IMR-90 (cell line): ENCODE measurements around the gene TMC7. TPM values are rescaled to one million over a fixed set of nuclear protein-coding genes. Genes with fewer than 3 reads are reported as not detected.

ENCODE experiments used
- ATAC-seq: fragments of 200-7000 bp; cut with Tn5 transposase; 2 replicates; pipeline ENCODE4 v1.9.1; 2020; ENCODE audit warnings: low read depth, mild to moderate bottlenecking, moderate library complexity
- BruUV-seq: library from RNA; stranded (reverse); fragments of 400-500 nt; replicated peaks from 2 replicates; lab custom pipeline; 2021; lab: Mats Ljungman, UMichigan
- CTCF ChIA-PET: fragments of 300-600 bp; formaldehyde crosslinking; extraction: SDS; loops from one replicate; lab custom pipeline; 2021; ENCODE audit warnings: antibody characterized with exemption; lab: Yijun Ruan, JAX
- POLR2A ChIA-PET: fragments of 300-600 bp; sonication (Branson Sonifier 250); formaldehyde crosslinking; loops from one replicate; lab custom pipeline; 2022; ENCODE audit warnings: antibody characterized with exemption; ENCODE audit not compliant: unreplicated experiment; lab: Charles Lee
- DNase-seq: peaks from one replicate; pipeline ENCODE4 v3.0.0; 2013
- H2AFZ ChIP-seq: replicated peaks from 2 replicates; pipeline ENCODE3; 2013; ENCODE audit warnings: low read length, mild to moderate bottlenecking; ENCODE audit not compliant: poor library complexity
- H2AK5ac ChIP-seq: 2 replicates; pipeline ENCODE4 v1.6.1; 2013; ENCODE audit warnings: low read depth, low read length, inconsistent platforms
- H2AK9ac ChIP-seq: replicated peaks from 2 replicates; pipeline ENCODE3; 2013; ENCODE audit warnings: mild to moderate bottlenecking, low read depth, low read length, moderate library complexity; ENCODE audit not compliant: poor library complexity
- H2BK120ac ChIP-seq: 2 replicates; pipeline ENCODE4 v1.6.1; 2013; ENCODE audit warnings: low read depth, low read length, inconsistent platforms
- H2BK15ac ChIP-seq: 3 replicates; pipeline ENCODE4 v1.6.1; 2013; ENCODE audit warnings: low read depth, low read length, inconsistent platforms
- H2BK20ac ChIP-seq: 2 replicates; pipeline ENCODE4 v1.6.1; 2013; ENCODE audit warnings: low read depth, mild to moderate bottlenecking, inconsistent platforms, low read length, moderate library complexity
- H2BK5ac ChIP-seq: 2 replicates; pipeline ENCODE4 v1.6.1; 2013; ENCODE audit warnings: mild to moderate bottlenecking, low read depth, low read length, inconsistent platforms; ENCODE audit not compliant: poor library complexity, severe bottlenecking
- H3K14ac ChIP-seq: replicated peaks from 2 replicates; pipeline ENCODE4 v1.6.1; 2013; ENCODE audit warnings: low read depth, low read length, inconsistent platforms
- H3K18ac ChIP-seq: 2 replicates; pipeline ENCODE4 v1.6.1; 2013; ENCODE audit warnings: low read depth, low read length, control low read depth
- H3K23ac ChIP-seq: 2 replicates; pipeline ENCODE4 v1.6.1; 2013; ENCODE audit warnings: low read depth, low read length, inconsistent platforms
- H3K27ac ChIP-seq: 2 replicates; pipeline ENCODE4 v1.5.1; 2013; ENCODE audit warnings: mild to moderate bottlenecking, control low read depth, low read length; ENCODE audit not compliant: insufficient read depth
- H3K27me3 ChIP-seq: 2 replicates; pipeline ENCODE4 v1.6.1; 2013; ENCODE audit warnings: low read length; ENCODE audit not compliant: control insufficient read depth, insufficient read depth
- H3K36me3 ChIP-seq: 2 replicates; pipeline ENCODE4 v1.6.1; 2013; ENCODE audit warnings: low read length, mixed read lengths; ENCODE audit not compliant: control insufficient read depth, insufficient read depth
- H3K4ac ChIP-seq: 2 replicates; pipeline ENCODE4 v1.6.1; 2013; ENCODE audit warnings: low read depth, low read length, inconsistent platforms
- H3K4me1 ChIP-seq: 2 replicates; pipeline ENCODE4 v1.6.1; 2013; ENCODE audit warnings: low read length, mixed read lengths; ENCODE audit not compliant: control insufficient read depth, insufficient read depth
- H3K4me2 ChIP-seq: 2 replicates; pipeline ENCODE4 v1.6.1; 2013; ENCODE audit warnings: low read depth, mild to moderate bottlenecking, control low read depth, low read length, moderate library complexity
- H3K4me3 ChIP-seq: 2 replicates; pipeline ENCODE4 v1.5.1; 2013; ENCODE audit warnings: low read depth, mild to moderate bottlenecking, control low read depth, low read length, moderate library complexity; ENCODE audit not compliant: insufficient read depth
- H3K56ac ChIP-seq: 2 replicates; pipeline ENCODE4 v1.6.1; 2013; ENCODE audit warnings: low read length, inconsistent platforms; ENCODE audit not compliant: insufficient read depth; ENCODE audit errors: extremely low read depth
- H3K79me1 ChIP-seq, 2 experiments: 2 replicates each; pipeline ENCODE4 v1.6.1; 2013; ENCODE audit warnings: low read length in 2 of 2, inconsistent platforms in 1 of 2, low read depth in 1 of 2
- H3K9ac ChIP-seq: 2 replicates; pipeline ENCODE4 v1.6.1; 2013; ENCODE audit warnings: low read depth, low read length, control low read depth
- H3K9me1 ChIP-seq: 2 replicates; pipeline ENCODE4 v1.6.1; 2013; ENCODE audit warnings: low read length, inconsistent platforms; ENCODE audit not compliant: insufficient read depth
- H3K9me3 ChIP-seq: 2 replicates; pipeline ENCODE4 v1.6.1; 2013; ENCODE audit warnings: low read length; ENCODE audit not compliant: control insufficient read depth, insufficient read depth
- H4K20me1 ChIP-seq: 2 replicates; pipeline ENCODE4 v1.6.1; 2013; ENCODE audit warnings: low read length, inconsistent platforms; ENCODE audit not compliant: insufficient read depth
- H4K5ac ChIP-seq: 2 replicates; pipeline ENCODE4 v1.6.1; 2013; ENCODE audit warnings: mild to moderate bottlenecking, low read depth, low read length, control low read depth
- H4K8ac ChIP-seq, 2 experiments: 2 replicates each; pipeline ENCODE4 v1.6.1; 2013; ENCODE audit warnings: low read depth in 2 of 2, low read length in 2 of 2, control low read depth in 1 of 2, inconsistent platforms in 1 of 2
- H4K91ac ChIP-seq: 2 replicates; pipeline ENCODE4 v1.6.1; 2013; ENCODE audit warnings: low read depth, low read length, inconsistent platforms; ENCODE audit not compliant: insufficient read depth
- CHD1 ChIP-seq: IDR thresholded peaks from 2 replicates; pipeline ENCODE4 v1.6.1; 2012; ENCODE audit warnings: low read depth, low read length, improper control_type of control experiment
- POLR2A ChIP-seq: IDR thresholded peaks from 2 replicates; pipeline ENCODE4 v1.6.1; 2012; ENCODE audit warnings: mild to moderate bottlenecking, low read depth, low read length
- RFX5 ChIP-seq: IDR thresholded peaks from 2 replicates; pipeline ENCODE4 v1.8.0; 2012; ENCODE audit warnings: low read depth, mild to moderate bottlenecking, low read length, moderate library complexity
- WGBS, 2 experiments: methylation state at CpG; one replicate each; pipeline versions ENCODE4 v1.1.5 to v1.1.7; 2013; ENCODE audit warnings: missing lambda C conversion rate in 2 of 2; ENCODE audit not compliant: insufficient read length in 1 of 2; ENCODE audit errors: extremely low coverage in 2 of 2; 5-methylcytosine and 5-hydroxymethylcytosine counted together
- dilution Hi-C: fragments of 300-500 bp; cut with HindIII; formaldehyde crosslinking; loops from one replicate; pipeline ENCODE4 v1.14.3; 2018; ENCODE audit warnings: low sequenced_read_pairs; ENCODE audit not compliant: unreplicated experiment
- in situ Hi-C: fragments of 300-500 bp; cut with MboI; formaldehyde crosslinking; loops from 3 replicates; pipeline ENCODE4 v1.14.3; 2019; ENCODE audit warnings: low sequenced_read_pairs, inconsistent platforms, mixed read lengths
- intact Hi-C: fragments of 100-400 bp; cut with micrococcal nuclease; formaldehyde crosslinking; loops from 2 replicates; pipeline ENCODE4 v1.10.0; 2022
- polyA plus RNA-seq, 3 experiments: library from polyadenylated mRNA; depleted of rRNA; stranded (reverse); fragments of >200 nt; gene quantifications; 2 replicates each; pipeline ENCODE4 v1.2.3, GENCODE V29; 2012; ENCODE audit warnings: low replicate concordance in 1 of 3
- total RNA-seq: library from RNA; depleted of rRNA; stranded (reverse); fragments of >200 nt; gene quantifications from 2 replicates; pipeline ENCODE4 v1.2.3, GENCODE V29; 2012
- TF ChIP-seq, protein P1 (sequence below): fragments of 150-350 bp; IDR thresholded peaks from 2 replicates; pipeline ENCODE4 v1.6.1; 2017; ENCODE audit warnings: mild to moderate bottlenecking, antibody characterized with exemption, low read length, low read depth

The TMC7 gene
- total and polyA plus RNA-seq, 2 of the 4 experiments (the other 2 are of a cell fraction): 0.27 to 0.36 TPM

GRCh38 chr16:19006446-19007315 is 22.9 kb downstream of the TMC7 start:
- Histone ChIP-seq H3K9me3 (no peaks in the 10 kb centered on the region; the same call in 1 of the 2 replicates), H3K18ac (no peak overlapping the region), H3K27ac (no peak overlapping the region), H3K4me1 (peaks cover 10% of the 10 kb centered on the region), H3K79me1 (no peaks in the 10 kb centered on the region), H3K4ac (no peak overlapping the region), H2AK5ac (no peak overlapping the region), H4K8ac (no peak overlapping the region), H3K36me3 (no peaks in the 10 kb centered on the region), H2AK9ac (peak overlapping the region; percentile 24), H3K23ac (no peak overlapping the region), H3K4me2 (no peak overlapping the region), H3K56ac (no peak overlapping the region), H3K9ac (no peak overlapping the region), H2BK5ac (no peak overlapping the region), H2BK120ac (no peak overlapping the region), H3K4me3 (no peak overlapping the region), H4K5ac (no peak overlapping the region), H3K9me1 (no peaks in the 10 kb centered on the region), H2BK15ac (no peak overlapping the region), H3K14ac (no peak overlapping the region), H3K27me3 (no peaks in the 10 kb centered on the region), H2AFZ (no peak overlapping the region), H4K91ac (no peak overlapping the region), H4K20me1 (no peaks in the 10 kb centered on the region), H2BK20ac (no peak overlapping the region)
- in situ Hi-C loops (no loop called here), dilution Hi-C loops (no loop called here), intact Hi-C loops (no loop called here)
- 91% methylated on average over 5 of the region's 20 CpGs; no CpG with 5 or more reads in 1 of the 2 experiments for WGBS, 2 experiments
- TF ChIP-seq, protein P1, sequence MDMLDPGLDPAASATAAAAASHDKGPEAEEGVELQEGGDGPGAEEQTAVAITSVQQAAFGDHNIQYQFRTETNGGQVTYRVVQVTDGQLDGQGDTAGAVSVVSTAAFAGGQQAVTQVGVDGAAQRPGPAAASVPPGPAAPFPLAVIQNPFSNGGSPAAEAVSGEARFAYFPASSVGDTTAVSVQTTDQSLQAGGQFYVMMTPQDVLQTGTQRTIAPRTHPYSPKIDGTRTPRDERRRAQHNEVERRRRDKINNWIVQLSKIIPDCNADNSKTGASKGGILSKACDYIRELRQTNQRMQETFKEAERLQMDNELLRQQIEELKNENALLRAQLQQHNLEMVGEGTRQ: no peak
- no peak for TF ChIP-seq RFX5
- TF ChIP-seq POLR2A: no peak
- TF ChIP-seq CHD1: no peak
- POLR2A ChIA-PET: no interaction called here
- DNase-seq (no peak), ATAC-seq (no peak)
- no TSS peak for BruUV-seq
- CTCF ChIA-PET: no interaction called here
